ENCODE measurements around the gene CFAP100.

Gene CFAP100

DNA sequence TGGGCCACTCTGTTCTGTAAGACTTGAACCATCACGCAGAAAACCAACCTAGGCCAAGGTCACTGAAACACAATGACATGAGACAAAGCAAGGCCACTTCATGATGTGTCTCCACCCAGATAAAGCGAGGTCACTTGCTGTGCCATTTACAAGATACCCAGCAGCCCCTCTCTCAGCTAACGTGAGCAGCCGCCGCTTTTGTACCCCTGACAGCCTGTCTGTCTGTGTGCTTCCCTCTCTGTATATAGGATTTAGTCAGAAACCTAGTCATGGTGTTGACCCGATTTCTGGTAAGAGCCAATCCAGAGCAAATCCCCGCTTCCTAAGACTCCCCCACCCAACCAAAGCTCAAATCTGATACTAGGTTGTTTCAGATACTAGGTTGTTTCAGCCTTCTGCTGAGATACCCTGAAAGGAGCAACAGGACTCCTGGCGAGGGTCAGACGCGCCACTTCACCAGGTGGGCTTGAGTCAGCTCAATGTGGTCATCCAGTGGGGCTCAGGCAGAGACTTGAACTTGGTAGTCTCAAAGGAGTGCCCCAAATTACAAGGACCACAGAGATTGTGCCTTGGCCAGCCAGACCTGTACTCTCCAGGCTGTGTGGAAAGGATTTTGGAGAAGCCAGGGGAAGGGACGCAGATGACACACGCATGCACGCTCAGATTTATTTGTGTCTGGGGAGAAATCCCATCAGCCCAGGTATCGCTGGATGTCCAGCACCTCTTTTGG is 84.0 kb downstream of the CFAP100 start:
- DNase-seq (ENCODE audit: low read depth, low spot score), result no peak

GRCh38 chr3:126479642-126480041 is 84.9 kb downstream of the CFAP100 start:
- DNase-seq (ENCODE audit: low read depth, low spot score), result no peak

- DNase-seq (ENCODE audit: low read depth, low spot score), result no peak
Observed at GRCh38 chr3:126480206-126480605, 85.5 kb downstream of the CFAP100 start.

DNA sequence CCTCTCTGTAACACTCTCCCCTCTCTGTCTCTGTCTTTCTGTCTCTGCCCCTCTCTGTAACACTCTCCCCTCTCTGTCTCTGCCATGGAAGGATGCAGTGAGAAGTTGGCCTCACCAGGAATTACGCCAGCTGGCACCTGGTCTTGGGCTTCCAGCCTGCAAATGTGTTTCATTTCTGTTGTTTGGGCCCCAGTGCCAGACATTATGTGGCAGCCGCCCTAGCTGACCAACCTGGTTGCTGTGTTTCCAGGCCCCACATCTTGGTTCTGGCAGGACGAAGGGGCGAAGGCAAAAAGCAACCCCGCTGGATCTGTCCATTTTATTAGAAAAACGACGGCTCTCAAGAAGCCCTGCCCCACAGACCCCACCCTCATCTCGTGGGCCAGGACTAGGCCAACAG is 86.2 kb downstream of the CFAP100 start:
- no peak for DNase-seq (ENCODE audit: low read depth, low spot score)

DNA sequence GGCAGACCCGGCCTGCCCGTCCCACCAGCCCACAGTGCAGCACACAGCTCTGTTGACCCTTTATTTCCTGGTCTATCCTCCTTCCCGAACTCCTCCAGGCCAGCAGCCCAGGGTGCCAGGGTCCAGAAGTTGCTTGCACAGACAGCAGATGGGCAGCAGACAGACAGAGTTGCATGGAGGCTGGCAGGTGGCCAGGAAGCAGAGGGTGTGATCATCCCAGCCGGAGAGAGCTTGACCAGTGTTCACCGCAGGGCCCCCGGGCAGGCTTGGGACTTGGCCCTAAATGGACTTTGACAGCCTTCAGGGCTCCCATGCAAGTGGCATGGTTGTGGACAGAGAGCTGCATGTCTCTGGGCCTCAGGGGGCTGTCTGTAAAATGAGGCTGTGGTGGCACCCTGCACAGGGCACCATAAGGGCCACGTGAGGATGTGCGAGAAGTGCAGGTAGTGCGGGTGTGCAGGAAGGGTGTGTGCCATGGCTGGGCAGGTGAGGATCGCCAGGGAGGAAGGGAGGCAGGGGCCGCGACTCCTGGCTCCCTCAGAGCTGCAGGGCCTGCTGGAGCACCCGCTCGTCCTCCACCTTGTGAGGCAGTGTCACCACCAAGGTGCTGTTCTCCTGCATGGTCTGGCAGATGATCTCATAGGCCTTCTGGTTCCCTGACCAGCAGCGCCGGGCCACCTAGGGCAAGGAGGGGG is 87.2 kb downstream of the CFAP100 start:
- no peak for DNase-seq (ENCODE audit: low read depth, low spot score)

GRCh38 chr3:126482503-126483255 is 88.0 kb downstream of the CFAP100 start:
- DNase-seq (ENCODE audit: low read depth, low spot score), result no peak

DNA sequence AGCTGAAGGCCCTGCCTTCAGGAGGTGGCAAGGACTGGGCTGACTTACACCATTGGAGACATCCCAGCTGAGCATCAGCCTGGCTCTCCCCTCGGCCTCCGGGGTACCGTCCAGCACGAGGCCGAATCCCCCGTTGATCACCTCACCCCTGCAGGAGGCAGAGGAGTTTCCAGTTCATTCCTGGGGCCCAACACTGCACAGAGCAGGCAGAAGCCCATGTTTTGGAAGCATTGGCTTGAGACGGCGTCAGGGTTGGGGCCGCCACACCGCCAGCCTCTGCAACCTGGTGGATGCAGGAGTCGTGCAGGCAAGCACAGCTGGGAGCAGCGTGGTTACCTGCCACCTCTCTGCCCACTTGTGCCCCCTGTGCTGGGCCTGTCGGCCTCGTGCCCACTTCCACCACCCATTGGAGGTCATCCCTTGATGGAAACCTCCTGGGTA is 88.6 kb downstream of the CFAP100 start:
- no peak for DNase-seq (ENCODE audit: low read depth, low spot score)

- DNase-seq (ENCODE audit: low read depth, low spot score), result no peak
Observed at GRCh38 chr3:126484148-126484547, 89.4 kb downstream of the CFAP100 start.

DNA sequence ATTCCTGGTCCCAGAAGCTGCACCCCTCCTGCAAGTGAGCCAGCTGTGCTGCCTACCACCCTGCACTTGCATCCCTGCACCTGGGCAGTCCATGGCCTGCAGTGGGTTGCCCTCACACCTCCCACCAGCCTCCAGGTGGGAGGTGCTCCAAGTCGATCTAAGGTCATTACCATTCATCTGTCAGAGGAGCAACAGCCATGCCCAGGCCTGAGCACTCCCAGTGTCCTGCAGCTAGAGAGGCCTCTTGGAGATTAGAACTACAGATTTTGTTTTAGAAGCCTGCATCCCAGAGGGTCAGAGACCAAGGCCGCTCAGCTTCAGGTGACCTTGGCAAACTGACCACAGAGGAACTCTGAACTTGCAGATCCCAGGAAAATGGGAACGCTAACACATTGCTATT is 90.0 kb downstream of the CFAP100 start:
- DNase-seq (ENCODE audit: low read depth, low spot score), result no peak

GRCh38 chr3:126485176-126485897 is 90.6 kb downstream of the CFAP100 start:
- peak; percentile 8 for DNase-seq (ENCODE audit: low read depth, low spot score)

DNA sequence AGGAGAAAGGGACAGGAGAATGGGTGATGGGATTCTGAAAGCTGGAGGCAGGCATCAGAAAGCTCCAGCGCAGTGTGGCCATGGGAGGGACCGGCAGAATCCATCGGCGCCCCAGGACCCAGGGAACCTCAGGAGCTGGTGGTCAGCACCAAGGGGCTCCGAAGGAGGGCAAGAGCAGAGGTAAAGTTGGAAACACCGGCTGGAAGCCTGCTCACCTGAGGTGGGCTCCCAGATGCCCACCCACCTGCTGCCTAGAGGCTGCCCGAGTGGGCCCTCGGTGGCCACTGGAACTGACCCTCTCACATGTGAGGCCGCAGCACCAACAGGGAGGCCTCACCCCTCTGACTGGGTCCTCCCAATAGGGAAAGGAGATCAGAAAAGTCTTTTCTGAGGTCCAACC is 91.2 kb downstream of the CFAP100 start:
- no peak for DNase-seq (ENCODE audit: low read depth, low spot score)

Data from ELF-1 (cell line).